NB4 (cell line): ENCODE measurements around the gene LMBR1.
"Not testable (repeated sequence)": the region's sequence is repeated elsewhere in the genome, so short reads cannot be mapped to it uniquely, and the experiment has no call there.

ENCODE experiments used
- DNase-seq: peaks from one replicate; pipeline ENCODE4 v3.0.0; 2010; ENCODE audit warnings: low read depth
- H3K4me3 ChIP-seq: one replicate; pipeline ENCODE4 v1.5.1; 2011; ENCODE audit warnings: mild to moderate bottlenecking, low read depth, low read length, moderate library complexity
- MAX ChIP-seq: IDR thresholded peaks from 2 replicates; pipeline ENCODE4 v1.6.1; 2011; ENCODE audit warnings: low read depth, low read length
- MYC ChIP-seq: IDR thresholded peaks from 2 replicates; pipeline ENCODE4 v1.6.1; 2011; ENCODE audit warnings: low read depth, low read length
- POLR2A ChIP-seq: IDR thresholded peaks from 2 replicates; pipeline ENCODE4 v1.6.1; 2011; ENCODE audit warnings: mild to moderate bottlenecking; ENCODE audit not compliant: insufficient read length; ENCODE audit errors: extremely low read depth
- TF ChIP-seq, protein P1 (sequence below): IDR thresholded peaks from one replicate; pipeline ENCODE4 v1.5.1; 2012; ENCODE audit warnings: low read depth, low read length

The LMBR1 gene

GRCh38 chr7:156639426-156640256 lies 253.3 kb downstream of the LMBR1 start:
- no peak for TF ChIP-seq MAX
- peak; percentile 73 for DNase-seq
- H3K4me3 ChIP-seq: peak overlapping the region; percentile 57

DNA sequence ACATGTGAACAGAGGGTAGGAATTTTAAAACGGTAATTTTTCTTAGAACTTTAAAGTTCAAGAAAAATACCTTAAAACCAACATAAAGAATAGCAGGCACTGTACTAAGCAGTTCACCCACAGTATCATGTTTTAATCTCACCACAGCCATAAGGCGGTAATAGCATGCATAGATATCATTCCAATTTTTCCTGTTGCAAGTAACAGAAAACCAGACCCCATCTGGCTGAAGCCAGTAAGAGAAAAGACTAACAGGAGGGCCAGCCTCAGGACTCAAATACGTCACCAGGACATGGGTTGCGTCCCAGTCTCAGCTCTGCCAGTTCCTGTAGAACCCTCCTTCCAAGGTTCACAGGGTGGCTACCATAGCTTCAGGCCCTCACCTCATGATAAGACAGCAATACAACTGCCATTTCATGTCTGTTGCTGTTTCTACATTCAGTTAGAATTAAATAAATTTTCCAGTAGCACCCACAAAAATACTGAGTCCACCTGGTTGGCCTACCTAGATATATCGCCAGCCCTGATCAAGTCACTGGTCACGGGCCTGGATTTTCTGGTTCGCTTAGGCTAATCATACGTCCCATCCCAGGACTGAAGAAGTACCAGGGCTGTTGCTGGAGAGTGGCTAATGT lies 254.4 kb downstream of the LMBR1 start:
- H3K4me3 ChIP-seq: peak overlapping the region; percentile 57
- TF ChIP-seq MAX (no peak), MYC (no peak), POLR2A (no peak)
- TF ChIP-seq, protein P1, sequence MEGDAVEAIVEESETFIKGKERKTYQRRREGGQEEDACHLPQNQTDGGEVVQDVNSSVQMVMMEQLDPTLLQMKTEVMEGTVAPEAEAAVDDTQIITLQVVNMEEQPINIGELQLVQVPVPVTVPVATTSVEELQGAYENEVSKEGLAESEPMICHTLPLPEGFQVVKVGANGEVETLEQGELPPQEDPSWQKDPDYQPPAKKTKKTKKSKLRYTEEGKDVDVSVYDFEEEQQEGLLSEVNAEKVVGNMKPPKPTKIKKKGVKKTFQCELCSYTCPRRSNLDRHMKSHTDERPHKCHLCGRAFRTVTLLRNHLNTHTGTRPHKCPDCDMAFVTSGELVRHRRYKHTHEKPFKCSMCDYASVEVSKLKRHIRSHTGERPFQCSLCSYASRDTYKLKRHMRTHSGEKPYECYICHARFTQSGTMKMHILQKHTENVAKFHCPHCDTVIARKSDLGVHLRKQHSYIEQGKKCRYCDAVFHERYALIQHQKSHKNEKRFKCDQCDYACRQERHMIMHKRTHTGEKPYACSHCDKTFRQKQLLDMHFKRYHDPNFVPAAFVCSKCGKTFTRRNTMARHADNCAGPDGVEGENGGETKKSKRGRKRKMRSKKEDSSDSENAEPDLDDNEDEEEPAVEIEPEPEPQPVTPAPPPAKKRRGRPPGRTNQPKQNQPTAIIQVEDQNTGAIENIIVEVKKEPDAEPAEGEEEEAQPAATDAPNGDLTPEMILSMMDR: no peak
- DNase-seq: peak; percentile 38

GRCh38 chr7:156637093-156637492 lies 255.9 kb downstream of the LMBR1 start:
- H3K4me3 ChIP-seq: peak overlapping the region; percentile 15
- not testable (repeated sequence) for DNase-seq

- TF ChIP-seq MYC: no peak
- TF ChIP-seq, protein P1: no peak
- TF ChIP-seq MAX: no peak
- TF ChIP-seq POLR2A: no peak
- no peak for DNase-seq
- H3K4me3 ChIP-seq: no peak overlapping the region
Measured at GRCh38 chr7:156635529-156636385, 257.2 kb downstream of the LMBR1 start.

DNA sequence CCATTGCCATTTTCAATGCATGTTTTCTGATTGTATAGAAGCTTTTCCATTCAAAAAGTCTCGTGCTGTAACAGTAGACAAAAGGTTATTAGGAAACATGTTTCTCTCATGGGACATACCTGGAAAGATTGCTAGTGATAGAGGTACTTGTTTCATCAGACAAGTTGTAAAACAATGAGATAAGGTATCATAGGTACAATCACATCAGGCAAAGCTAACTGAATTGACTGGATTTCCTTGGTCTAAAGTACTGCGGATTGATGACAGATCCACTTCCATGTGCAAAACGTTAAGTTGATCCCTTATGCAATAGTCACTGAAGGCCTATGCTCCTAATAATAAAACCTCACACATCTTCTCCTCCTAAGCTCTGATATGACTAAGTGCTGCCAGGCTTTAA lies 258.9 kb downstream of the LMBR1 start:
- H3K4me3 ChIP-seq: no peak overlapping the region
- TF ChIP-seq, protein P1: no peak
- TF ChIP-seq POLR2A (no peak), MYC (no peak), MAX (no peak)
- DNase-seq: no peak

DNA sequence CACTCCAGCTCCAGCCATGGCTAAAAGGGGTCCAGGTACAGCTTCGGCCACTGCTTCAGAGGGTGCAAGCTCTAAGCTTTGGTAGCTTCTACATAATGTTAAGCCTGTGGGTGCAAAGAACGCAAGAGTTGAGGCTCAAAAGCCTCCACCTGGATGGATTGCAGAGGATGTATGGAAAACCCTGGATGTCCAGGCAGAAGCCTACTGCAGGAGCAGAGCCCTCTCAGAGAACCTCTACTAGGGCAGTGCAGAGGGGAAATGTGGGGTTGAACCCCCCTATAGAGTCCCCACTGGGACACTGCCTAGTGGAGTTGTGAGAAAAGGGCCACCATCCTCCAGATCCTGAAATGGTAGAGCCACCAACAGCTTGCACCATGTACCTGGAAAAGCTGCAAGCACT lies 263.1 kb downstream of the LMBR1 start:
- H3K4me3 ChIP-seq: no peak overlapping the region
- no peak for TF ChIP-seq MAX
- TF ChIP-seq, protein P1: no peak
- no peak for TF ChIP-seq POLR2A
- no peak for TF ChIP-seq MYC
- DNase-seq: no peak
